GM18520 (cell line): ENCODE results near the gene GUCY1A1.
"Not testable (repeated sequence)": the region's sequence is repeated elsewhere in the genome, so short reads cannot be mapped to it uniquely, and the experiment has no call there.

ENCODE experiments used
- ATAC-seq: cut with Tn5 transposase; IDR thresholded peaks from one replicate; pipeline ENCODE4 v1.9.1; 2021; ENCODE audit not compliant: unreplicated experiment

The GUCY1A1 gene

GRCh38 chr4:155666344-155667221 lies at the start of gene GUCY1A1:
Gene GUCY1A1 (plus strand): TSS chr4:155666848. CDS start chr4:155696868, 30,020 bp downstream.
- peak; percentile 12 for ATAC-seq

- no peak for ATAC-seq
Measured at GRCh38 chr4:155617296-155617695, 49.4 kb upstream of the GUCY1A1 start.

- no peak for ATAC-seq
Measured at GRCh38 chr4:155618183-155618838, 48.3 kb upstream of the GUCY1A1 start.

- ATAC-seq = no peak
Measured at GRCh38 chr4:155620637-155621036, 46.0 kb upstream of the GUCY1A1 start.

GRCh38 chr4:155624478-155624877 lies 42.2 kb upstream of the GUCY1A1 start:
- peak; percentile 97 for ATAC-seq

- ATAC-seq = no peak
Measured at GRCh38 chr4:155626561-155626960, 40.1 kb upstream of the GUCY1A1 start.

- no peak for ATAC-seq
Measured at GRCh38 chr4:155629183-155629825, 37.3 kb upstream of the GUCY1A1 start.

GRCh38 chr4:155629956-155630355 lies 36.7 kb upstream of the GUCY1A1 start:
- no peak for ATAC-seq

GRCh38 chr4:155632310-155632840 lies 34.3 kb upstream of the GUCY1A1 start:
- no peak for ATAC-seq

GRCh38 chr4:155638195-155638965 lies 28.3 kb upstream of the GUCY1A1 start:
- ATAC-seq = no peak

- peak; percentile 72 for ATAC-seq
Measured at GRCh38 chr4:155639704-155640523, 26.7 kb upstream of the GUCY1A1 start.

- ATAC-seq = no peak
Measured at GRCh38 chr4:155640751-155641150, 25.9 kb upstream of the GUCY1A1 start.

GRCh38 chr4:155643087-155643486 lies 23.6 kb upstream of the GUCY1A1 start:
- no peak for ATAC-seq

- no peak for ATAC-seq
Measured at GRCh38 chr4:155646001-155646400, 20.6 kb upstream of the GUCY1A1 start.

GRCh38 chr4:155650785-155651184 lies 15.9 kb upstream of the GUCY1A1 start:
- ATAC-seq = not testable (repeated sequence)

- ATAC-seq = no peak
Measured at GRCh38 chr4:155653052-155653451, 13.6 kb upstream of the GUCY1A1 start.

GRCh38 chr4:155656025-155656424 lies 10.6 kb upstream of the GUCY1A1 start:
- ATAC-seq = no peak

GRCh38 chr4:155657169-155657568 lies 9.5 kb upstream of the GUCY1A1 start:
- ATAC-seq = no peak

GRCh38 chr4:155657985-155658680 lies 8.5 kb upstream of the GUCY1A1 start:
- ATAC-seq = no peak
